ENCODE measurements around the gene MINDY1. TPM values are rescaled to one million over a fixed set of nuclear protein-coding genes. Genes with fewer than 3 reads are reported as not detected.

MINDY1 gene
- total RNA-seq, 1 experiment from 2014 or later: 6.8 TPM

DNA sequence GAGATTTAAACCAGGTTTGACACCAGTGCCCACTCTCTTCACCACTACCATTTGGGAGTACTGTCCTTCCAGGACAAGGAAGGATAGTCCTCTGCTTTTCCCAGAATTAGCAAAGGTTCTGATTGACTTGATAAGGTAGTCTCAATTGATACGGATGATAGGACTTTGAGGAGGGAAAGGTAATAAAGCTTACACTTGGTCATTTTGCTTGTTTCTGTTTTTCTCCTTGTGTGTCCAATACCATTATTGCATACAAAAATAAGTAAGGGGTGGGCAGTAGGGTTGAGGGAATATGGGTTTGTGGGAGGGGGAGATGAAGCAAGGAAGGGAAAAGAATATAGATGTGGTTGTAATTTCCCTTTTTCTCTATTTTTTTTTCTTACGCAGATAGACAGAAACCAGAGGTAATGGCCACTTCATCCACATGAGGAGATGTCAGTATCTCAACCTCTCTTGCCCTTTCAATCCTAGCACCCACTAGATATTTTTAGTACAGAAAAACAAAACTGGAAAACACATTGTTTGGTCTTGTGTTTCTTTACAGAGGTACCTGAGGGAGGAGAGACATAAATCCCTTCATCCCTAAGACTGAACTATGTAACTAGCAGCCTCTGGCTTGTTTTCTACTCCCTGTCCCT is 43.5 kb upstream of the MINDY1 start:
- H2BK5ac ChIP-seq (ENCODE audit: insufficient read length, low read length): no peak overlapping the region
- no peak overlapping the region for H3K9ac ChIP-seq (ENCODE audit: extremely low read depth, insufficient read length, low read length)
- Mint-ChIP-seq H3K4me1 (peaks cover 17 to 19% of the 10 kb centered on the region in 2 experiments), H3K27me3 (ENCODE audit: low read depth) (no peaks in the 10 kb centered on the region), H3K27ac (peak overlapping the region in 1 of 3 experiments; percentile 61; a peak in 1 of 7 replicates), H3K9me3 (no peaks in the 10 kb centered on the region), H3K36me3 (ENCODE audit: insufficient read depth in 1 of 3, low read depth in 3 of 3) (peaks cover 9 to 41% (median 34%) of the 10 kb centered on the region in 3 experiments; a peak in 6 of 7 replicates), H3K4me3 (peak overlapping the region in 1 of 2 experiments; percentile 53; a peak in 2 of 5 replicates)
- no peak overlapping the region for H3K4ac ChIP-seq (ENCODE audit: low read depth, low read length)
- H3K23ac ChIP-seq (ENCODE audit: insufficient read length, low read depth, low read length): no peak overlapping the region
- H2BK15ac ChIP-seq (ENCODE audit: low read depth, low read length): no peak overlapping the region
- H3K4me1 ChIP-seq (ENCODE audit: insufficient read depth, low read length): no peaks in the 10 kb centered on the region; the same call in 1 of the 2 replicates
- no peak overlapping the region for H3K18ac ChIP-seq (ENCODE audit: insufficient read length, low read depth, low read length)
- no peak overlapping the region for H2AFZ ChIP-seq (ENCODE audit: low read length)
- no peak overlapping the region for H3K4me2 ChIP-seq (ENCODE audit: insufficient read depth, insufficient read length, low read length)
- H4K20me1 ChIP-seq (ENCODE audit: control insufficient read depth, insufficient read depth, insufficient read length): no peaks in the 10 kb centered on the region
- H4K5ac ChIP-seq (ENCODE audit: insufficient read length, low read depth, low read length): no peak overlapping the region
- H2BK120ac ChIP-seq (ENCODE audit: low read depth, low read length, poor library complexity, severe bottlenecking): no peak overlapping the region
- TF ChIP-seq, protein P1, sequence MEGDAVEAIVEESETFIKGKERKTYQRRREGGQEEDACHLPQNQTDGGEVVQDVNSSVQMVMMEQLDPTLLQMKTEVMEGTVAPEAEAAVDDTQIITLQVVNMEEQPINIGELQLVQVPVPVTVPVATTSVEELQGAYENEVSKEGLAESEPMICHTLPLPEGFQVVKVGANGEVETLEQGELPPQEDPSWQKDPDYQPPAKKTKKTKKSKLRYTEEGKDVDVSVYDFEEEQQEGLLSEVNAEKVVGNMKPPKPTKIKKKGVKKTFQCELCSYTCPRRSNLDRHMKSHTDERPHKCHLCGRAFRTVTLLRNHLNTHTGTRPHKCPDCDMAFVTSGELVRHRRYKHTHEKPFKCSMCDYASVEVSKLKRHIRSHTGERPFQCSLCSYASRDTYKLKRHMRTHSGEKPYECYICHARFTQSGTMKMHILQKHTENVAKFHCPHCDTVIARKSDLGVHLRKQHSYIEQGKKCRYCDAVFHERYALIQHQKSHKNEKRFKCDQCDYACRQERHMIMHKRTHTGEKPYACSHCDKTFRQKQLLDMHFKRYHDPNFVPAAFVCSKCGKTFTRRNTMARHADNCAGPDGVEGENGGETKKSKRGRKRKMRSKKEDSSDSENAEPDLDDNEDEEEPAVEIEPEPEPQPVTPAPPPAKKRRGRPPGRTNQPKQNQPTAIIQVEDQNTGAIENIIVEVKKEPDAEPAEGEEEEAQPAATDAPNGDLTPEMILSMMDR (conservative IDR thresholded peaks at IDR 0.05): no peak
- no CpG with 5 or more reads among the region's 2 CpGs for WGBS (ENCODE audit: extremely low coverage, insufficient read length, low lambda C conversion rate)
- H3K23me2 ChIP-seq (ENCODE audit: insufficient read length, low read depth, low read length, poor library complexity, severe bottlenecking): peaks cover 4% of the 10 kb centered on the region
- H3K56ac ChIP-seq (ENCODE audit: insufficient read length, low read depth, low read length): no peak overlapping the region
- no peaks in the 10 kb centered on the region for H3K79me1 ChIP-seq (ENCODE audit: insufficient read depth, low read depth, low read length, poor library complexity, severe bottlenecking)
- H4K8ac ChIP-seq (replicated peaks; ENCODE audit: insufficient read length, low read depth, low read length): no peak overlapping the region
- no peaks in the 10 kb centered on the region for H3K9me3 ChIP-seq (ENCODE audit: control insufficient read depth, low read depth, low read length)
- H3K14ac ChIP-seq (ENCODE audit: insufficient read depth, low read length): no peak overlapping the region
- H3K27me3 ChIP-seq (ENCODE audit: insufficient read depth, low read length): no peaks in the 10 kb centered on the region
- H2AK5ac ChIP-seq (ENCODE audit: insufficient read length, low read length): no peak overlapping the region
- DNase-seq: no peak
- no peak overlapping the region for H2BK12ac ChIP-seq (ENCODE audit: insufficient read length, low read depth, low read length)
- no peak overlapping the region for H4K91ac ChIP-seq (ENCODE audit: insufficient read length, low read depth, low read length)
- no peak overlapping the region for H3T11ph ChIP-seq (ENCODE audit: low read length)
- H3K79me2 ChIP-seq (ENCODE audit: insufficient read depth, low read length): no peaks in the 10 kb centered on the region
- no peak overlapping the region for H3K27ac ChIP-seq (ENCODE audit: insufficient read length, low read depth, low read length)
- no peak overlapping the region for H2BK20ac ChIP-seq (ENCODE audit: low read depth, low read length, poor library complexity, severe bottlenecking)
